ENCODE measurements around the gene KLHL29. TPM values are rescaled to one million over a fixed set of nuclear protein-coding genes. Genes with fewer than 3 reads are reported as not detected.

The KLHL29 gene
- total and polyA plus RNA-seq, 2 donors (not counting 3 experiments of a cell fraction or from before 2014, with no cell fraction given): 4.6 to 12.7 TPM

DNA sequence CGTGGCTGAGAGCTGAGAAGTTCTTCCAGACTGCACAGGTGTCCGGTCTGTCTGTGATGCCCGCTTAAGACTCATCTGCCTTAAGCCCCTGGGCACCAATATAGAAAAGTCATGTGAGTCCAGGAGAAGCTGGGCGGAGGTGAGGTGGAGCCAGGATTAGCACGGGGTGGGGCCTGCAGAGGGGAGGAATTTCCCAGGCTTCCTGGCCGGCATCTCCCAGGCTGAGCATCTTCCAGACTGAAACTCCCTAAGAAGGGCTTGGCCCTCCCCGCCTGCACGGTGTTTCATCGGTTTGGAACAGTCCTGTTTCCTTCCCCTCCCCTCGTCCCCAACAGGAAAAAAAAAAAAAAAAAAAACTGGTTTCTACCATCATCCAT lies 271.6 kb downstream of the KLHL29 start:
- H3K4me2 ChIP-seq (ENCODE audit: insufficient read depth, low read length): no peak overlapping the region
- H3K36me3 ChIP-seq (ENCODE audit: control insufficient read depth in 2 of 2, extremely low read depth in 1 of 2, insufficient read depth in 2 of 2, low read length in 2 of 2): no peaks in the 10 kb centered on the region
- TF ChIP-seq GATA2 (IDR thresholded peaks at IDR 0.05; ENCODE audit: insufficient read depth, insufficient read length, low read depth, low read length) (no peak), JUN (IDR thresholded peaks at IDR 0.05; ENCODE audit: borderline replicate concordance, insufficient read depth, insufficient read length, low read depth) (no peak), CTCF (IDR thresholded peaks at IDR 0.05; ENCODE audit: extremely low read depth in 1 of 2, insufficient read depth in 1 of 2, low read depth in 1 of 2, low read length in 2 of 2) (no peak), EZH2 (IDR thresholded peaks at IDR 0.05; ENCODE audit: borderline replicate concordance, low read depth, low read length, severe bottlenecking) (no peak), POLR2A (IDR thresholded peaks at IDR 0.05; ENCODE audit: low read depth, low read length) (no peak), FOS (IDR thresholded peaks at IDR 0.05; ENCODE audit: borderline replicate concordance, insufficient read depth, low read length) (no peak), POLR2AphosphoS5 (IDR thresholded peaks at IDR 0.05; ENCODE audit: insufficient read depth, low read depth, low read length) (no peak), MYC (IDR thresholded peaks at IDR 0.05; ENCODE audit: low read depth, low read length) (no peak), MAX (IDR thresholded peaks at IDR 0.05; ENCODE audit: insufficient read depth, insufficient read length) (no peak)
- no peaks in the 10 kb centered on the region for H3K9me1 ChIP-seq (replicated peaks; ENCODE audit: control insufficient read depth, extremely low read depth, insufficient read depth, low read length)
- DNase-seq (ENCODE audit: low read depth, low spot score) (no peak), FAIRE-seq (no peak)
- BruUV-seq (replicated peaks): no TSS peak
- H2AFZ ChIP-seq (ENCODE audit: low read depth, low read length): no peak overlapping the region
- H3K4me3 ChIP-seq (replicated peaks in 1 of 3; ENCODE audit: insufficient read depth in 1 of 3, low read depth in 1 of 3, low read length in 3 of 3): no peak overlapping the region
- H3K9me3 ChIP-seq (replicated peaks; ENCODE audit: control insufficient read depth, insufficient read depth, low read length): no peaks in the 10 kb centered on the region
- no peaks in the 10 kb centered on the region for H3K79me2 ChIP-seq (ENCODE audit: control insufficient read depth, insufficient read depth, low read length)
- H4K20me1 ChIP-seq (replicated peaks; ENCODE audit: control insufficient read depth, extremely low read depth, insufficient read depth, low read length): no peaks in the 10 kb centered on the region
- no peak overlapping the region for H3K27ac ChIP-seq (ENCODE audit: insufficient read depth, low read depth, low read length)
- intact Hi-C loops (cut with micrococcal nuclease): no loop called here
- dilution Hi-C loops (cut with MboI; ENCODE audit: extremely low pct_ligation_motif_present, low sequenced_read_pairs): no loop called here
- CTCF ChIA-PET: interaction anchor here (1.3 kb wide), 1 partner anchor 16 kb away, joined by 3 read pairs; no protein-coding TSS in a partner anchor
- no peaks in the 10 kb centered on the region for H3K27me3 ChIP-seq (ENCODE audit: control insufficient read depth in 2 of 2, insufficient read depth in 2 of 2, low read length in 2 of 2)
- POLR2A ChIA-PET: no interaction called here
- no peak overlapping the region for H3K9ac ChIP-seq (replicated peaks; ENCODE audit: extremely low read depth, insufficient read depth, low read length)
- no peaks in the 10 kb centered on the region for H3K4me1 ChIP-seq (ENCODE audit: control insufficient read depth, extremely low read depth, insufficient read depth, low read length)

Data from endothelial cell of umbilical vein (primary cell).